HepG2 (cell line): ENCODE results near the gene CLDN24. TPM values are rescaled to one million over a fixed set of nuclear protein-coding genes. Genes with fewer than 3 reads are reported as not detected.

Experiments used
- ATAC-seq: fragments of 200-7000 bp; cut with Tn5 transposase; 3 replicates; pipeline ENCODE4 v1.9.1; 2020; ENCODE audit warnings: mild to moderate bottlenecking, moderate library complexity
- BruUV-seq: library from RNA; stranded (reverse); fragments of 400-500 nt; replicated peaks from 2 replicates; lab custom pipeline; 2021; lab: Mats Ljungman, UMichigan
- CTCF ChIA-PET: fragments of 300-600 bp; formaldehyde crosslinking; extraction: SDS; loops from one replicate; lab custom pipeline; 2021; ENCODE audit warnings: low total read pairs, inconsistent platforms, low intra/inter-chr PET ratio; lab: Yijun Ruan, JAX
- POLR2A ChIA-PET: fragments of 350-600 bp; sonication (Branson Sonifier 250); formaldehyde crosslinking; loops from one replicate; lab custom pipeline; 2020; ENCODE audit warnings: antibody characterized with exemption, inconsistent platforms; lab: Yijun Ruan, JAX
- DNase-seq: peaks from one replicate; pipeline ENCODE4 v3.0.0-alpha.2; 2015; ENCODE audit warnings: low spot score
- FAIRE-seq: peaks from 3 replicates; lab custom pipeline; 2011; peaks lifted over from hg19 to GRCh38; lab: Jason Lieb, UNC
- H2AFZ ChIP-seq: one replicate; pipeline ENCODE4 v1.6.1; 2011; ENCODE audit warnings: low read length, inconsistent platforms
- H3K27ac ChIP-seq: fragments of 300-600 bp; 3 replicates; pipeline ENCODE4 v1.8.0; 2011; ENCODE audit warnings: mixed run types, mild to moderate bottlenecking, mixed read lengths, low read length, inconsistent platforms; ENCODE audit not compliant: insufficient read depth; ENCODE audit errors: extremely low read length
- H3K27me3 ChIP-seq, 2 experiments: fragments of 200-600 bp in 1 of 2; 2 replicates in 1 of 2; 3 replicates in 1 of 2; pipeline versions ENCODE4 v1.6.0 to v1.8.0; 2011; ENCODE audit warnings: low read length in 2 of 2, mild to moderate bottlenecking in 2 of 2, moderate library complexity in 2 of 2, inconsistent platforms in 1 of 2; ENCODE audit not compliant: insufficient read depth in 2 of 2, control insufficient read depth in 1 of 2
- H3K36me3 ChIP-seq, 2 experiments: fragments of 200-600 bp in 1 of 2; replicated peaks in 1 of 2; 2 replicates in 1 of 2; 3 replicates in 1 of 2; pipeline versions ENCODE4 v1.5.1 to v1.8.0; 2011; ENCODE audit warnings: low read length in 2 of 2, inconsistent platforms in 1 of 2; ENCODE audit not compliant: insufficient read depth in 2 of 2, control insufficient read depth in 1 of 2
- H3K4me1 ChIP-seq: 2 replicates; pipeline ENCODE4 v1.5.1; 2012; ENCODE audit warnings: low read length, inconsistent platforms; ENCODE audit not compliant: insufficient read depth
- H3K4me2 ChIP-seq: 2 replicates; pipeline ENCODE4 v1.6.0; 2011; ENCODE audit warnings: low read depth, low read length, inconsistent platforms
- H3K4me3 ChIP-seq, 3 experiments: fragments of 200-600 bp in 1 of 3; sonication (generic), shearing (Covaris generic) in 1 of 3; replicated peaks in 1 of 3; 2 replicates each; pipeline ENCODE4 v1.5.1; 2011 to 2016; ENCODE audit warnings: low read length in 3 of 3, inconsistent platforms in 2 of 3, low read depth in 2 of 3, mild to moderate bottlenecking in 2 of 3, control low read depth in 1 of 3, mixed read lengths in 1 of 3; ENCODE audit not compliant: insufficient read depth in 1 of 3
- H3K79me2 ChIP-seq: one replicate; pipeline ENCODE4 v1.6.1; 2011; ENCODE audit warnings: low read length, inconsistent platforms; ENCODE audit not compliant: insufficient read depth
- H3K9ac ChIP-seq: 2 replicates; pipeline ENCODE4 v1.6.0; 2011; ENCODE audit warnings: mild to moderate bottlenecking, low read depth, low read length, inconsistent platforms; ENCODE audit not compliant: insufficient read depth
- H3K9me3 ChIP-seq: 2 replicates; pipeline ENCODE4 v1.5.1; 2012; ENCODE audit warnings: mild to moderate bottlenecking, low read length
- H4K20me1 ChIP-seq: 2 replicates; pipeline ENCODE4 v1.6.0; 2011; ENCODE audit warnings: inconsistent platforms, mild to moderate bottlenecking, low read length, moderate library complexity; ENCODE audit not compliant: insufficient read depth
- ATAD3A ChIP-seq: sonication (generic); formaldehyde crosslinking; IDR thresholded peaks from 2 replicates; pipeline ENCODE4 v1.4.0; 2020; ENCODE audit warnings: missing genetic modification reagents
- ATF1 ChIP-seq: IDR thresholded peaks from 2 replicates; pipeline ENCODE4 v1.6.1; 2016; ENCODE audit warnings: mild to moderate bottlenecking, control low read depth
- FOXA3 ChIP-seq: IDR thresholded peaks from 2 replicates; pipeline ENCODE4 v1.6.1; 2016; ENCODE audit warnings: missing genetic modification reagents, missing compliant biosample characterization
- HHEX ChIP-seq: IDR thresholded peaks from 2 replicates; pipeline ENCODE4 v1.6.1; 2016; ENCODE audit warnings: control low read depth
- MIER3 ChIP-seq: IDR thresholded peaks from 2 replicates; pipeline ENCODE4 v1.6.1; 2016; ENCODE audit warnings: missing compliant biosample characterization, borderline replicate concordance
- MZF1 ChIP-seq: sonication (generic); formaldehyde crosslinking; IDR thresholded peaks from 2 replicates; pipeline ENCODE4 v1.8.1; 2023; ENCODE audit warnings: mild to moderate bottlenecking, missing genetic modification reagents, borderline replicate concordance
- POGZ ChIP-seq: sonication (generic); formaldehyde crosslinking; IDR thresholded peaks from 2 replicates; pipeline ENCODE4 v1.4.0; 2020; ENCODE audit warnings: mild to moderate bottlenecking, missing genetic modification reagents
- POLR2AphosphoS2 ChIP-seq: IDR thresholded peaks from 2 replicates; pipeline ENCODE4 v1.6.1; 2011; ENCODE audit warnings: low read depth, low read length, improper control_type of control experiment
- REPIN1 ChIP-seq: sonication (generic); formaldehyde crosslinking; IDR thresholded peaks from 2 replicates; pipeline ENCODE4 v1.8.0; 2022; ENCODE audit warnings: missing genetic modification reagents, low read depth, mild to moderate bottlenecking, borderline replicate concordance
- ZMYM4 ChIP-seq: sonication (generic); formaldehyde crosslinking; IDR thresholded peaks from 2 replicates; pipeline ENCODE4 v1.8.1; 2023; ENCODE audit warnings: mild to moderate bottlenecking, missing genetic modification reagents
- ZNF232 ChIP-seq: sonication (generic); formaldehyde crosslinking; IDR thresholded peaks from 2 replicates; pipeline ENCODE4 v1.4.0; 2020; ENCODE audit warnings: missing genetic modification reagents, borderline replicate concordance
- ZNF253 ChIP-seq: sonication (generic); formaldehyde crosslinking; IDR thresholded peaks from 2 replicates; pipeline ENCODE4 v1.8.0; 2022; ENCODE audit warnings: mild to moderate bottlenecking, missing genetic modification reagents, borderline replicate concordance
- ZNF333 ChIP-seq: sonication (generic); formaldehyde crosslinking; IDR thresholded peaks from 2 replicates; pipeline ENCODE4 v1.4.0; 2020; ENCODE audit warnings: mild to moderate bottlenecking, missing genetic modification reagents, borderline replicate concordance
- ZNF432 ChIP-seq: sonication (generic); formaldehyde crosslinking; IDR thresholded peaks from 2 replicates; pipeline ENCODE4 v1.5.0; 2020; ENCODE audit warnings: missing genetic modification reagents, mild to moderate bottlenecking, borderline replicate concordance
- ZNF550 ChIP-seq: sonication (generic); formaldehyde crosslinking; IDR thresholded peaks from 2 replicates; pipeline ENCODE4 v1.4.0; 2020; ENCODE audit warnings: mild to moderate bottlenecking, missing genetic modification reagents, borderline replicate concordance
- WGBS: methylation state at CpG from one replicate; pipeline ENCODE4 v1.1.6; 2017; ENCODE audit warnings: low lambda C conversion rate; 5-methylcytosine and 5-hydroxymethylcytosine counted together
- in situ Hi-C: cut with HindIII; loops from 2 replicates; pipeline ENCODE4 v1.10.0; 2017; ENCODE audit warnings: low pct_unique_long_range_greater_than_20kb; ENCODE audit not compliant: extremely low pct_ligation_motif_present
- intact Hi-C: fragments of 100-400 bp; cut with micrococcal nuclease; formaldehyde crosslinking; loops from one replicate; pipeline ENCODE4 v1.10.0; 2022; ENCODE audit not compliant: unreplicated experiment
- polyA plus RNA-seq, 8 experiments: library from polyadenylated mRNA; depleted of rRNA in 3 of 8; stranded (reverse) in 7 of 8; unstranded in 1 of 8; fragments of >200 nt; fragmentation: Illumina TruSeq in 4 of 8; extraction: Trizol in 4 of 8; gene quantifications; 2 replicates each; pipeline versions ENCODE4 v1.2.1 to v1.2.3, GENCODE V29; 2011 to 2016; ENCODE audit warnings: low read depth in 4 of 8, missing spikeins in 1 of 8, mixed read lengths in 1 of 8; ENCODE audit not compliant: insufficient read depth in 1 of 8
- total RNA-seq, 5 experiments: library from RNA; depleted of rRNA; stranded (reverse); fragments of >200 nt; fragmentation: Illumina TruSeq; extraction: Trizol; gene quantifications; 2 replicates each; pipeline ENCODE4 v1.2.3, GENCODE V29; 2016; ENCODE audit warnings: low read depth in 1 of 5
- TF ChIP-seq, protein P1 (sequence below): sonication (generic); formaldehyde crosslinking; IDR thresholded peaks from 2 replicates; pipeline ENCODE4 v1.4.0; 2020; ENCODE audit warnings: missing genetic modification reagents
- TF ChIP-seq, protein P2 (sequence below): sonication (generic); formaldehyde crosslinking; IDR thresholded peaks from 2 replicates; pipeline ENCODE4 v1.4.0; 2020; ENCODE audit warnings: mild to moderate bottlenecking, missing genetic modification reagents, borderline replicate concordance
- TF ChIP-seq, protein P3 (sequence below): sonication (generic); formaldehyde crosslinking; IDR thresholded peaks from 2 replicates; pipeline ENCODE4 v1.5.0; 2020; ENCODE audit warnings: mild to moderate bottlenecking, low read depth, missing genetic modification reagents, borderline replicate concordance
- TF ChIP-seq, protein P4 (sequence below): sonication (generic); formaldehyde crosslinking; IDR thresholded peaks from 2 replicates; pipeline ENCODE4 v1.9.0; 2021; ENCODE audit warnings: missing genetic modification reagents, mild to moderate bottlenecking, borderline replicate concordance

CLDN24 gene
- total and polyA plus RNA-seq, 2 of the 13 experiments (the other 11 are each of a cell fraction or from before 2014, with no cell fraction given) = not detected

DNA sequence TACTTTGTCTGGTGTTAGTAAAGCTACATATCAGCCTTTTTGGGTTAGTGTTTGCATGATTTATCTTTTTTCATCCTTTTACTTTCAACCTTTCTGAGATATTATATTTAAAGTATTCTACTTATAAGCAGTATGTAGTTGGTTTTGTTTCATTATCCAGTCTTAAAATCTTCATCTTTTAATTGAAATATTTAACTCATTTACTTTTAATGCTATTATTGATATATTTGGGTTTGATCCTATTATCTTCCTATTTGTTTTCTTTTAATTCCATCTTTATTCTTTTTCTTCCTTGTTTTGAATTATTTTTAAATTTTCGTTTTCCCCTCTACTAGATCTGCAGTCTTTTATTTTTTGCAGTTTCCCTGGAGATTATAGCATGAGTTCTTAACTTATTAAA lies 46.1 kb downstream of the CLDN24 start:
- Histone ChIP-seq H2AFZ (no peak overlapping the region), H3K4me2 (no peak overlapping the region), H3K36me3 (peaks cover 11 to 46% of the 10 kb centered on the region in 2 experiments), H3K27me3 (no peaks in the 10 kb centered on the region), H3K27ac (no peak overlapping the region), H4K20me1 (no peaks in the 10 kb centered on the region), H3K9ac (no peak overlapping the region), H3K79me2 (no peaks in the 10 kb centered on the region), H3K9me3 (peaks cover 7% of the 10 kb centered on the region; the same call in 1 of the 2 replicates), H3K4me3 (no peak overlapping the region), H3K4me1 (no peaks in the 10 kb centered on the region)
- intact Hi-C loops (no loop called here), in situ Hi-C loops (no loop called here)
- CTCF ChIA-PET = no interaction called here
- FAIRE-seq = no peak
- no TSS peak for BruUV-seq
- POLR2A ChIA-PET = no interaction called here
- no peak for DNase-seq
- 0% methylated on average over 1 of the region's 1 CpG for WGBS
- ATAC-seq = no peak
- TF ChIP-seq MIER3 (no peak), REPIN1 (CRISPR knock-in tag) (no peak), ZNF333 (CRISPR knock-in tag) (no peak), POGZ (CRISPR knock-in tag) (no peak), ATAD3A (CRISPR knock-in tag) (no peak), ZNF253 (no peak), MZF1 (CRISPR knock-in tag) (no peak), HHEX (CRISPR knock-in tag) (no peak), POLR2AphosphoS2 (no peak), ZMYM4 (no peak), FOXA3 (CRISPR knock-in tag) (no peak), ZNF232 (CRISPR knock-in tag) (no peak), ATF1 (CRISPR knock-in tag) (no peak), ZNF432 (no peak), ZNF550 (no peak)
- TF ChIP-seq, protein P1, sequence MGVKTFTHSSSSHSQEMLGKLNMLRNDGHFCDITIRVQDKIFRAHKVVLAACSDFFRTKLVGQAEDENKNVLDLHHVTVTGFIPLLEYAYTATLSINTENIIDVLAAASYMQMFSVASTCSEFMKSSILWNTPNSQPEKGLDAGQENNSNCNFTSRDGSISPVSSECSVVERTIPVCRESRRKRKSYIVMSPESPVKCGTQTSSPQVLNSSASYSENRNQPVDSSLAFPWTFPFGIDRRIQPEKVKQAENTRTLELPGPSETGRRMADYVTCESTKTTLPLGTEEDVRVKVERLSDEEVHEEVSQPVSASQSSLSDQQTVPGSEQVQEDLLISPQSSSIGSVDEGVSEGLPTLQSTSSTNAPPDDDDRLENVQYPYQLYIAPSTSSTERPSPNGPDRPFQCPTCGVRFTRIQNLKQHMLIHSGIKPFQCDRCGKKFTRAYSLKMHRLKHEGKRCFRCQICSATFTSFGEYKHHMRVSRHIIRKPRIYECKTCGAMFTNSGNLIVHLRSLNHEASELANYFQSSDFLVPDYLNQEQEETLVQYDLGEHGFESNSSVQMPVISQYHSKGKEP (CRISPR knock-in tag) = no peak
- TF ChIP-seq, protein P2, sequence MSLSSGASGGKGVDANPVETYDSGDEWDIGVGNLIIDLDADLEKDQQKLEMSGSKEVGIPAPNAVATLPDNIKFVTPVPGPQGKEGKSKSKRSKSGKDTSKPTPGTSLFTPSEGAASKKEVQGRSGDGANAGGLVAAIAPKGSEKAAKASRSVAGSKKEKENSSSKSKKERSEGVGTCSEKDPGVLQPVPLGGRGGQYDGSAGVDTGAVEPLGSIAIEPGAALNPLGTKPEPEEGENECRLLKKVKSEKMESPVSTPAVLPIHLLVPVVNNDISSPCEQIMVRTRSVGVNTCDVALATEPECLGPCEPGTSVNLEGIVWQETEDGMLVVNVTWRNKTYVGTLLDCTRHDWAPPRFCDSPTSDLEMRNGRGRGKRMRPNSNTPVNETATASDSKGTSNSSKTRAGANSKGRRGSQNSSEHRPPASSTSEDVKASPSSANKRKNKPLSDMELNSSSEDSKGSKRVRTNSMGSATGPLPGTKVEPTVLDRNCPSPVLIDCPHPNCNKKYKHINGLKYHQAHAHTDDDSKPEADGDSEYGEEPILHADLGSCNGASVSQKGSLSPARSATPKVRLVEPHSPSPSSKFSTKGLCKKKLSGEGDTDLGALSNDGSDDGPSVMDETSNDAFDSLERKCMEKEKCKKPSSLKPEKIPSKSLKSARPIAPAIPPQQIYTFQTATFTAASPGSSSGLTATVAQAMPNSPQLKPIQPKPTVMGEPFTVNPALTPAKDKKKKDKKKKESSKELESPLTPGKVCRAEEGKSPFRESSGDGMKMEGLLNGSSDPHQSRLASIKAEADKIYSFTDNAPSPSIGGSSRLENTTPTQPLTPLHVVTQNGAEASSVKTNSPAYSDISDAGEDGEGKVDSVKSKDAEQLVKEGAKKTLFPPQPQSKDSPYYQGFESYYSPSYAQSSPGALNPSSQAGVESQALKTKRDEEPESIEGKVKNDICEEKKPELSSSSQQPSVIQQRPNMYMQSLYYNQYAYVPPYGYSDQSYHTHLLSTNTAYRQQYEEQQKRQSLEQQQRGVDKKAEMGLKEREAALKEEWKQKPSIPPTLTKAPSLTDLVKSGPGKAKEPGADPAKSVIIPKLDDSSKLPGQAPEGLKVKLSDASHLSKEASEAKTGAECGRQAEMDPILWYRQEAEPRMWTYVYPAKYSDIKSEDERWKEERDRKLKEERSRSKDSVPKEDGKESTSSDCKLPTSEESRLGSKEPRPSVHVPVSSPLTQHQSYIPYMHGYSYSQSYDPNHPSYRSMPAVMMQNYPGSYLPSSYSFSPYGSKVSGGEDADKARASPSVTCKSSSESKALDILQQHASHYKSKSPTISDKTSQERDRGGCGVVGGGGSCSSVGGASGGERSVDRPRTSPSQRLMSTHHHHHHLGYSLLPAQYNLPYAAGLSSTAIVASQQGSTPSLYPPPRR (CRISPR knock-in tag) = no peak
- TF ChIP-seq, protein P3, sequence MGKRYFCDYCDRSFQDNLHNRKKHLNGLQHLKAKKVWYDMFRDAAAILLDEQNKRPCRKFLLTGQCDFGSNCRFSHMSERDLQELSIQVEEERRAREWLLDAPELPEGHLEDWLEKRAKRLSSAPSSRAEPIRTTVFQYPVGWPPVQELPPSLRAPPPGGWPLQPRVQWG (CRISPR knock-in tag) = no peak
- TF ChIP-seq, protein P4, sequence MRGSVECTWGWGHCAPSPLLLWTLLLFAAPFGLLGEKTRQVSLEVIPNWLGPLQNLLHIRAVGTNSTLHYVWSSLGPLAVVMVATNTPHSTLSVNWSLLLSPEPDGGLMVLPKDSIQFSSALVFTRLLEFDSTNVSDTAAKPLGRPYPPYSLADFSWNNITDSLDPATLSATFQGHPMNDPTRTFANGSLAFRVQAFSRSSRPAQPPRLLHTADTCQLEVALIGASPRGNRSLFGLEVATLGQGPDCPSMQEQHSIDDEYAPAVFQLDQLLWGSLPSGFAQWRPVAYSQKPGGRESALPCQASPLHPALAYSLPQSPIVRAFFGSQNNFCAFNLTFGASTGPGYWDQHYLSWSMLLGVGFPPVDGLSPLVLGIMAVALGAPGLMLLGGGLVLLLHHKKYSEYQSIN (CRISPR knock-in tag) = no peak
